ENCODE data around the gene TDRD9. TPM values are rescaled to one million over a fixed set of nuclear protein-coding genes. Genes with fewer than 3 reads are reported as not detected.

Gene TDRD9
- polyA plus RNA-seq, 1 donor from 2014 or later: 15.9 TPM

GRCh38 chr14:103909531-103910261 is 18.6 kb upstream of the TDRD9 start:
- Histone ChIP-seq H3K79me2 (replicated peaks; ENCODE audit: insufficient read depth, low read length) (no peaks in the 10 kb centered on the region), H4K20me1 (ENCODE audit: insufficient read depth) (no peaks in the 10 kb centered on the region), H3K9me3 (ENCODE audit: low read length) (no peaks in the 10 kb centered on the region), H3K4me2 (ENCODE audit: low read length) (no peak overlapping the region), H3K27ac (ENCODE audit: low read length) (no peak overlapping the region), H3F3A (ENCODE audit: insufficient read depth, low read length, poor library complexity, severe bottlenecking) (no peaks in the 10 kb centered on the region), H2AFZ (ENCODE audit: low read depth, low read length) (no peak overlapping the region), H3K9me2 (ENCODE audit: insufficient read depth, low read length) (no peaks in the 10 kb centered on the region), H3K4me3 (ENCODE audit: low read length) (peak overlapping the region; percentile 40), H3K36me3 (ENCODE audit: insufficient read depth, low read length) (no peaks in the 10 kb centered on the region), H3K9ac (ENCODE audit: low read length) (peak overlapping the region; percentile 27), H3K27me3 (ENCODE audit: insufficient read depth, low read depth, low read length) (no peaks in the 10 kb centered on the region)
- TF ChIP-seq MXI1 (conservative IDR thresholded peaks at IDR 0.05; ENCODE audit: poor library complexity, severe bottlenecking) (no peak), POLR2AphosphoS5 (IDR thresholded peaks at IDR 0.05) (no peak), EZH2 (IDR thresholded peaks at IDR 0.05; ENCODE audit: borderline replicate concordance, insufficient read depth, low read length, poor library complexity, severe bottlenecking) (no peak)

GRCh38 chr14:103910262-103910935 is 17.9 kb upstream of the TDRD9 start:
- Histone ChIP-seq H3K4me3 (ENCODE audit: low read length) (peak overlapping the region; percentile 40), H3K9me2 (ENCODE audit: insufficient read depth, low read length) (no peaks in the 10 kb centered on the region), H3K9ac (ENCODE audit: low read length) (peak overlapping the region; percentile 27), H3F3A (ENCODE audit: insufficient read depth, low read length, poor library complexity, severe bottlenecking) (no peaks in the 10 kb centered on the region), H4K20me1 (ENCODE audit: insufficient read depth) (no peaks in the 10 kb centered on the region), H2AFZ (ENCODE audit: low read depth, low read length) (no peak overlapping the region), H3K27me3 (ENCODE audit: insufficient read depth, low read depth, low read length) (no peaks in the 10 kb centered on the region), H3K36me3 (ENCODE audit: insufficient read depth, low read length) (no peaks in the 10 kb centered on the region), H3K4me2 (ENCODE audit: low read length) (no peak overlapping the region), H3K79me2 (replicated peaks; ENCODE audit: insufficient read depth, low read length) (no peaks in the 10 kb centered on the region), H3K9me3 (ENCODE audit: low read length) (no peaks in the 10 kb centered on the region), H3K27ac (ENCODE audit: low read length) (no peak overlapping the region)
- no peak for TF ChIP-seq EP300 (conservative IDR thresholded peaks at IDR 0.05; ENCODE audit: poor library complexity, severe bottlenecking)
- peak; percentile 94 for TF ChIP-seq CTCF (IDR thresholded peaks at IDR 0.05; ENCODE audit: poor library complexity, severe bottlenecking)
- TF ChIP-seq SMC3 (conservative IDR thresholded peaks at IDR 0.05; ENCODE audit: poor library complexity): peak; percentile 85
- peak; percentile 88 for TF ChIP-seq RAD21 (conservative IDR thresholded peaks at IDR 0.05)
- peak; percentile 66 for TF ChIP-seq MXI1 (conservative IDR thresholded peaks at IDR 0.05; ENCODE audit: poor library complexity, severe bottlenecking)

- Histone ChIP-seq H3K4me3 (ENCODE audit: low read length) (no peak overlapping the region), H3K27me3 (ENCODE audit: insufficient read depth, low read depth, low read length) (no peaks in the 10 kb centered on the region), H3K36me3 (ENCODE audit: insufficient read depth, low read length) (no peaks in the 10 kb centered on the region), H2AFZ (ENCODE audit: low read depth, low read length) (no peak overlapping the region), H3K9me2 (ENCODE audit: insufficient read depth, low read length) (no peaks in the 10 kb centered on the region), H4K20me1 (ENCODE audit: insufficient read depth) (no peaks in the 10 kb centered on the region), H3F3A (ENCODE audit: insufficient read depth, low read length, poor library complexity, severe bottlenecking) (no peaks in the 10 kb centered on the region), H3K4me2 (ENCODE audit: low read length) (no peak overlapping the region), H3K9me3 (ENCODE audit: low read length) (no peaks in the 10 kb centered on the region), H3K79me2 (replicated peaks; ENCODE audit: insufficient read depth, low read length) (peaks cover under 1% of the 10 kb centered on the region), H3K27ac (ENCODE audit: low read length) (no peak overlapping the region), H3K9ac (ENCODE audit: low read length) (no peak overlapping the region)
- TF ChIP-seq SMC3 (conservative IDR thresholded peaks at IDR 0.05; ENCODE audit: poor library complexity) (no peak), REST (IDR thresholded peaks at IDR 0.05; ENCODE audit: borderline replicate concordance) (no peak), TAF1 (IDR thresholded peaks at IDR 0.05; ENCODE audit: low read depth) (no peak), EZH2 (IDR thresholded peaks at IDR 0.05; ENCODE audit: borderline replicate concordance, insufficient read depth, low read length, poor library complexity, severe bottlenecking) (no peak), CTCF (IDR thresholded peaks at IDR 0.05; ENCODE audit: poor library complexity, severe bottlenecking) (no peak), EP300 (conservative IDR thresholded peaks at IDR 0.05; ENCODE audit: poor library complexity, severe bottlenecking) (no peak), POLR2AphosphoS5 (IDR thresholded peaks at IDR 0.05) (no peak)
Measured at GRCh38 chr14:103910984-103911383, 17.3 kb upstream of the TDRD9 start.

All from neural cell (in vitro differentiated cells).